GM13976 (cell line): Measurements from ENCODE around the gene CCNYL1.

Experiments used
- DNase-seq: peaks from one replicate; pipeline ENCODE4 v3.0.0; 2012; ENCODE audit warnings: low spot score
- in situ Hi-C: fragments of 300-500 bp; cut with MboI; formaldehyde crosslinking; loops from one replicate; pipeline ENCODE4 v1.12.0; 2022; ENCODE audit warnings: low sequenced_read_pairs, mixed read lengths, inconsistent platforms; ENCODE audit not compliant: unreplicated experiment
- TF ChIP-seq, protein P1 (sequence below): IDR thresholded peaks from 2 replicates; pipeline ENCODE4 v1.5.1; 2012; ENCODE audit warnings: borderline replicate concordance, mild to moderate bottlenecking; ENCODE audit not compliant: insufficient read depth; ENCODE audit errors: extremely low read depth, missing control alignments, control extremely low read depth

The CCNYL1 gene

DNA sequence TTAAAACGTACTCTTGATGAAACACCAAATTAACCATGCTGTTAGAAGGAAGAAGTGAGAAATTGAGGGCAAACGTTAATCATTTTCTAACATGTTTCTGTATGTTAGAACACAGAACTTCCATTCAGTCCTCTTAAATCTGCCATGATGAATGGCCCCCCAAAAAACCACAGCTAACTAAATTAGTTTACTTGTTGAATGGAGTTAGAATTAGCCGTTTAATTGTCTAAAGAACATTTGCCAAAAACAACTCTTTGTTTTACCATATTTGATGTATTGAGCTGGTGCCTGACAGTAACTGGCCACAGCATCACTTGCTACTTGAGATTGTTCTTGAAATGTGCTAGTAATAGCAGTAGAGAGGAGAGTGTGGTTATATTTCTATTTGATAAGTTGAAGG, 12.7 kb downstream of the CCNYL1 start:
- TF ChIP-seq, protein P1, sequence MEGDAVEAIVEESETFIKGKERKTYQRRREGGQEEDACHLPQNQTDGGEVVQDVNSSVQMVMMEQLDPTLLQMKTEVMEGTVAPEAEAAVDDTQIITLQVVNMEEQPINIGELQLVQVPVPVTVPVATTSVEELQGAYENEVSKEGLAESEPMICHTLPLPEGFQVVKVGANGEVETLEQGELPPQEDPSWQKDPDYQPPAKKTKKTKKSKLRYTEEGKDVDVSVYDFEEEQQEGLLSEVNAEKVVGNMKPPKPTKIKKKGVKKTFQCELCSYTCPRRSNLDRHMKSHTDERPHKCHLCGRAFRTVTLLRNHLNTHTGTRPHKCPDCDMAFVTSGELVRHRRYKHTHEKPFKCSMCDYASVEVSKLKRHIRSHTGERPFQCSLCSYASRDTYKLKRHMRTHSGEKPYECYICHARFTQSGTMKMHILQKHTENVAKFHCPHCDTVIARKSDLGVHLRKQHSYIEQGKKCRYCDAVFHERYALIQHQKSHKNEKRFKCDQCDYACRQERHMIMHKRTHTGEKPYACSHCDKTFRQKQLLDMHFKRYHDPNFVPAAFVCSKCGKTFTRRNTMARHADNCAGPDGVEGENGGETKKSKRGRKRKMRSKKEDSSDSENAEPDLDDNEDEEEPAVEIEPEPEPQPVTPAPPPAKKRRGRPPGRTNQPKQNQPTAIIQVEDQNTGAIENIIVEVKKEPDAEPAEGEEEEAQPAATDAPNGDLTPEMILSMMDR: no peak
- in situ Hi-C loops: no loop called here
- no peak for DNase-seq

DNA sequence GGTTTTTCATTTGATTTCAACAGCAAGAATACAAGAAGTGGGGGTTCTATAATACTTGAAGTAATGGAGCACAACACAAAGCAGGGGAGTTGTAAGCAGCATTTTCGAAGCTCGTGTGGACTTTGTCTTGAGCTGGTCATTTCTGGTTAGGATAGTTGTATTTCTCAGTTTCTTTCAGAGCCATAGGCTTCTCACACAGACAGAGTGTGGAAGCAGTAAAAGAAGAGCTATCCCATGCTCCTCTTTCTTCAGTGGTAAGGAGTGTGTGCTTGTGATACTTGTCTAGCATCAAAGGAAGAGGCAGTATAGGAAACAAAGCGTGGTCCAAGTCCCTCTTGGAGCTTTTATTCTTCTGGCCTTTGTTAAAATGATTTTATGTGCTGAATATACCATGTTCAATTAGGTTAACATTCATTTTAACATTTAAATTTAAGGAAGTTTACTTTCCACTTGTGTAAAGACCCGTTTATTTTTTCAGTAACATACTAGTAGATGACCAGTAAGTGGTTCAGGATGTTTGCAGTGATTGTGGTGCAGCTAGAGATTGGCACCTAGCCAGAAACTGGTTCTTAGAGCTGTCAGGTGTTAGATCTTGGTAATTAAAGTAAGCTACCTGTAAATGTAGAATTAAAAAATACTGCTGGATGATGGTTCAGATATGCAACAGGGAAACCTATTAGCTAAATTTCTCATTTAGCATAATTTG, 14.6 kb downstream of the CCNYL1 start:
- in situ Hi-C loops: no loop called here
- no peak for DNase-seq
- TF ChIP-seq, protein P1: no peak

DNA sequence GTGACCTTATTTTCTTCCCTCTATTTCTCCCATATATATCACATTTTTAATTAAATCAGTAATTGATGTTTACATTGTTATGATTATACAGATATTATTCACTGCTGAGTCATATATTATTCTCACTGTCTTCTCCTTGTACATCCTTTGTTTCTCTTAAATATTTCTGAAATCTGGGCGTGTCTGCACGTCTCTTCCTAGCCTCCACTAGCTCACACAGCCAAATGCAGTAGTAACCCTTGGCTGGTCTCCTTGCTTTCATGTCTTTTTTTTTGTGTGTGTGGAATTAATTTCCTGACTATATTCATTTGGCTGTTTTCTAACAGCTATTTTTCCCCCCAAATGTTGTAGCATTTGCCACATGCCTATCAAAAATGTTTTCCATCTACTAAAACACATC, 15.8 kb downstream of the CCNYL1 start:
- in situ Hi-C loops: no loop called here
- DNase-seq: no peak
- TF ChIP-seq, protein P1: no peak

DNA sequence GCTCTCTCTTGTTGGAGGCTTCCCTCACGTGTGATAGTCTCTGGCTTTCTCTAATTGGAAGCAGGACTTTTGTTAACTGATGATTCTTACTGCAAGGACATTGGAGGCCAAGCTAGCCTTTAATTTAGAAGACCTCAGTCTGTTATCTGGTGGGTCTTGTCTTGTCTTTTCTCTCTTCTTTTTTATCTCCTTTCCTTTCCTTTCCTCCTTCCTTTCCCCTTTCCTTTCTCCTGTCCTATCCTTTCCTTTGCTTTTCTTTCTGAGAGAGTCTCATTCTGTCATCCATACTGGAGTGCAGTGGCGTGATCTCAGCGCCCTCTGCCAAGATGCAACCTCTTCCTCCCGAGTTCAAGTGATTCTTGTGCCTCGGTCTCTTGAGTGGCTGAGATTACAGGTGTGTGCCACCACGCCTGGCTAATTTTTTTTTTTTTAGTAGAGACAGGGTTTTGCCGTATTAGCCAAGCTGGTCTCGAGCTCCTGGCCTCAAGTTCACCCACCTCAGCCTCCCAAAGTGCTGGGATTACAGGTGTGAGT, 18.1 kb downstream of the CCNYL1 start:
- no peak for DNase-seq
- TF ChIP-seq, protein P1: no peak
- in situ Hi-C loops: no loop called here

DNA sequence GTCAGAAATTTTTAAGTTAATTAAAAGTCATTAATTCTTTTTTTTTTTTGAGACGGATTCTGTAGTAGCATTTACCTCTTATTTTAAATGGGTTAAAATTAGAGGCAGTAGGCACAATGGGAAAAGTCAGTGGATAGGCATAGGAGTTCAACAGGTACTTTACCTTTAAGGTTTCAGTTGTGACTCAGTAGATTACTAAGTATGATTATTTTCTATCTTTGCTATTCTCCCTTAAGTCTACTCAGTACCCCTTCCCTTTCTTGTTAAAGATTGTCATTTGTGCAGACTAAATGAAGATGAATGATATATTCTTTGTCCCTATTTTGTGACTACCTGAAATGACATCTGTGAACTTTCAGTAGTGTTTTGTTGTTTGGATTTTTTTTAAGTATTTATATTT, 19.7 kb downstream of the CCNYL1 start:
- TF ChIP-seq, protein P1: no peak

DNA sequence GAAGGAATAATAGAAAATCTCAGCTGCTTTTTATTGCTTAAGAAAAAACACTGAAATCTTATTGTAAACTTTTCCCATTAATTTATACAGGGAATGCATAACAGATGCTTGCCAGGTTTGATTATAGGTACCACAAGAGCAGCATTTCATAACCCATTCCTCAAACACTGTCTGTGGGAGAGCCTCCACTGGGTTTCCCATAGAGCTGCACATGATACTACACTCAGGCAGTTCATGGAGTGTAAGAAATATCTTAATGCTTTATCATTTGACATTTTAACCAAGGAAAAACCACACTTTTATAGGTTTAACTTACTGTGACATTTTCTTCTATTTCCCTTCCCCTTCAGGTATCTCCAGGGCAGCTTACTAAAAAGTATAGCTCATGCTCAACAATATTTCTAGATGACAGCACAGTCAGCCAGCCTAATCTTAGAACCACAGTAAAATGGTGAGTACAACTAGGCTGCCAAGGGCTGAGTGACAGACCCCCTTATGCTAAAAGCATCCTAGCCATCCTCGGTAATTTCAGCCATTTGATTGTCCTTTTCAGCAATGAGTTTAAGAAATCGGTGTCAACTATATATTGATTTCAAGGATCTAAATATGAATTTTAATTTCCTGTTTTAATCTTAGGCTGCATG, 22.3 kb downstream of the CCNYL1 start:
- no peak for DNase-seq
- TF ChIP-seq, protein P1: no peak
- in situ Hi-C loops: no loop called here

More for the DNA sequence above, 19.7 kb downstream of the CCNYL1 start:
- in situ Hi-C loops: no loop called here
- no peak for DNase-seq
